GM19438 (cell line): Measurements from ENCODE around the gene ADAMTS13.
"Not testable (repeated sequence)": the region's sequence is repeated elsewhere in the genome, so short reads cannot be mapped to it uniquely, and the experiment has no call there.

Experiments used
- ATAC-seq: cut with Tn5 transposase; IDR thresholded peaks from one replicate; pipeline ENCODE4 v1.9.1; 2021; ENCODE audit warnings: low read depth; ENCODE audit not compliant: unreplicated experiment

ADAMTS13 gene

DNA sequence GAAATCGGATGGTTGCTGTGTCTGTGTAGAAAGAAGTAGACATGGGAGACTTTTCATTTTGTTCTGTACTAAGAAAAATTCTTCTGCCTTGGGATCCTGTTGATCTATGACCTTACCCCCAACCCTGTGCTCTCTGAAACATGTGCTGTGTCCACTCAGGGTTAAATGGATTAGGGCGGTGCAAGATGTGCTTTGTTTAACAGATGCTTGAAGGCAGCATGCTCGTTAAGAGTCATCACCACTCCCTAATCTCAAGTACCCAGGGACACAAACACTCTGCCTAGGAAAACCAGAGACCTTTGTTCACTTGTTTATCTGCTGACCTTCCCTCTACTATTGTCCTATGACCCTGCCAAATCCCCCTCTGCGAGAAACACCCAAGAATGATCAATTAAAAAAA lies 30.7 kb upstream of the ADAMTS13 start:
- not testable (repeated sequence) for ATAC-seq

GRCh38 chr9:133392308-133392707 lies 29.9 kb upstream of the ADAMTS13 start:
- not testable (repeated sequence) for ATAC-seq

DNA sequence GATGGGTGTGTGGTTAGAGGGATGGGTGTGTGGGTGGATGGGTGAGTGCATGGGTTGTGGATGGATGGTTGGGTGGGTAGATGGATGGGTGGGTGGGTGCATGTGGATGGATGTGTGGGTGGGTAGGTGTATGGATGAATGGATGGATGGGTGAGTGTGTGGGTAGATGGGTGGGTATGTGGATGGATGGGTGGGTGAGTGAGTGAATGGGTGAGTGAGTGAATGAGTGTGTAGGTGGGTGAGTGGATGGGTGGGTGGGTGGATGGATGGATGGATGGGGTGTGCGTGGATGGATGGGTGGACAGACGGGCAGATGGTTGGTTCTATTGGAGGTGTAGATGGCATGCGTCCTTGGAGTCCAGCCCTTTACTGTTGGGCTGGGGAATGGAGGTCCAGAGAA lies 28.8 kb upstream of the ADAMTS13 start:
- no peak for ATAC-seq

DNA sequence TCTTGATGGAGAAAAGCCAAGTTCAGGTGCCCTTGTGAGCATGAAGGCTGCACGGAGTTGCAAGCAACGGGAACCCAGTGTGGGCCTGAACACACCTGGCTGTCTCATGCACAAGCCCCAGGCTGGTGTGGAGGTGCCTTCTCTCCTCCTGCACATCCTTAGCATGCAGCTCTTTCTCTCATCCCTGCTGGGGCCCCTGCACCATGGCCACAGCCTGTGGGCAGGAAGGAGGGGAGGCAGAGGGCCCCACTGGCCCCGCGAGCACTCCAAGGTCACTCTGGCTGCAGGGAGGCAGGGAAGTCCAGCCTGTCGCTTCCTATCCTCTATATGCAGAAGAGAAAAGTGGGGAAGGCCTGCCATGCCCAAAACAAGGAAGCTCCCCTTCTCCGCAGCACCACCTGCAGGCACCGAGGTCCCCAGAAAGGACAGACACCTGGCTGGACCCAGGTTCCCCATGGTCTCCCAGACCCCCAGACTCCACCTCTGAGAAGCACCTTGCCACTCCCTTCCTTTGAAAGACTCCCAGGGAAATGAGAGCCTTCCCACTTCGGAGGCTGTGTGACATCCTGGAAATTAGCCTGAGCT lies 27.4 kb upstream of the ADAMTS13 start:
- no peak for ATAC-seq

DNA sequence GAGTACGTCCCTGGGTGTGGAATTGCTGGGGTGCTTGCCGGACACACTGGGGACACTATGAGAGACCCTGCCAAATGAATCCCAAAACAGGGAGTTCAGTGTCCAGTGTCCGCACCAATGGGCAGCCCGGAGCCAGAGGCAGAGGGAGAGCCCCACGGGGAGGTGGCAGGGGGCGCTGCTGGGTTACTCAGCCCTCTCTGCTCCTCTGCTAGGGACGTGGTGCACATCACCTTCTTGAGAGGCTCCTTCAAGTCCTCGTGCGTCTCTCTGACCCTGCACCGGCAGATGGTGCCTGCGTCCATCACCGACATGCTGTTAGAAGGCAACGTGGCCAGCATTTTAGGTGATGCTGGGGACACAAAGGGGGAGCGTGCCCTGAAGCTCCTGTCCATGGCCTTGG lies 25.2 kb upstream of the ADAMTS13 start:
- ATAC-seq = no peak

DNA sequence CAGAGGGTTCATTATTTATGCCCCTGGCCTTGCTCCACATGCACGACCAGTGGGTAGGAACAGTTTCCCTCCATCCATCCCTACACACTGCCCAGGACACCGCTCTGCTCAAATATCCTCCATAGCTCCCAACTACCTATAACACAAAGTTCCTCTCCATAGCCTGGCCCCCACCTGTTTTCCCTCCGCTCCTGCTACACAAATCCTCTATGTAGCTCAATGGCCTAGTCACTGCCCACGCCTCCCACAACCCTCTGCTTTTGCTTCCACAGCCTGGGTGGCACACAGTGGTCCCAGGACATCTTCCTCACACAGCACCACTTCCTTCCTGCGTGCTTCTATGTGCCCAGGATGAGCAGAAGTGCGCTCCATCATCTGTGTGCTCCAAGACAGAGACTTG lies 24.8 kb upstream of the ADAMTS13 start:
- no peak for ATAC-seq

GRCh38 chr9:133397895-133398294 lies 24.3 kb upstream of the ADAMTS13 start:
- no peak for ATAC-seq

- no peak for ATAC-seq
Measured at GRCh38 chr9:133400292-133400691, 21.9 kb upstream of the ADAMTS13 start.

DNA sequence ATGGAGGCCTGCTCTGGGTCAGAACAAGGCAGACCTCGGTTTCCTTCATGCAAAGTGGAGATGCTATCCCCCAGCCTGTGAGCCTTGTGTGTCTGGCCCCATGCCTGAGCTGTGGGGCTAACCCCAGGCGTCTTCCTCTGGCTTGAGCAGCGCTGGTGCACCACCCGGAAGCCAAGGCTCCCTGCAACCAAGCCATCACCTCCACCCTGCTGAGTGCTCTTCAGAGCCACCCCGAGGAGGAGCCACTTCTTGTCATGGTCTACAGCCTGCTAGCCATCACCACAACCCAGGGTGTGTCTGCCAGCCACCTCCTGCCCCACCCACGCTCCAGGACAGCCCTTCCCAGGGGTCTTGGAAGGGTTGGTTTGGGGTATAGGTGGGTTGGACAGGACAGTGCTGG lies 20.6 kb upstream of the ADAMTS13 start:
- no peak for ATAC-seq

DNA sequence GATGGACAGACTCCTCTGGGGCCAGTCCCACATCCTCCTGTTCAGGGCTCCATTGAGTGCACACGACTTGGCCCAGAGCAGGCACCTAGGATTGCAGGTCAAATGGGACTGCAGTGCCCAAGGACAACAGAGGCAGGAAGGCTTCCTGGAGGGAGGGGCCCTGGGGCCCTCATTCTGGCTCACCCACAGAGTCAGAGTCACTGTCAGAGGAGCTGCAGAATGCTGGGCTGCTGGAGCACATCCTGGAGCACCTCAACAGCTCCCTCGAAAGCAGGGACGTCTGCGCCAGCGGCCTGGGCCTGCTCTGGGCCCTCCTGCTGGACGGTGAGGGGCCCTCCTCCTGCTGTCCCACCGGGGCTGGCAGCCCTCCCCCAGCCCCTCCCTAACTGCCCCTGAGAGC lies 19.5 kb upstream of the ADAMTS13 start:
- no peak for ATAC-seq

GRCh38 chr9:133403766-133404453 lies 18.3 kb upstream of the ADAMTS13 start:
- no peak for ATAC-seq

DNA sequence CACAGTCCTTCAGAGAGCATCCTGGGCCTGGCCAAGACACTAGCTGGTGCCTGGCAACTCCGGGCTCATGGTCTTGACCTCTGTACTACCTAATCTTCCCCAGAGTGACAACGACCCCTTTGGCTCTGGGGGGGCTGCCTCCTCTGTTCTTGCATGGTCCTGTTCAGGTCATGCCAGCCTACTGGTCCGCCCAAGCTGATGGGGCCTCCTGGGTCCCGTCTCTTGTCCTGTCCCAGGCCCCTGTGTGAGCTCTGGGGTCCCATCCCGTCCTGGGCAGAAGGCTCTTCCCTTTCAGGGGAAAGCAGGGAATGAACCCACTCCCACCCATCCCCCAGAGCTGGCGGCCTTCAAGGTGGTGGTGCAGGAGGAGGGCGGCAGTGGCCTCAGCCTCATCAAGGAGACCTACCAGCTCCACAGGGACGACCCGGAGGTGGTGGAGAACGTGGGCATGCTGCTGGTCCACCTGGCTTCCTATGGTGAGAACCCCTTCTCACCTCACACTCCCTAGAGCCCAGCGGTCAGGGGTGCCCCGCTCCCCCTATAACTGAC lies 17.6 kb upstream of the ADAMTS13 start:
- no peak for ATAC-seq

- no peak for ATAC-seq
Measured at GRCh38 chr9:133405508-133406438, 16.4 kb upstream of the ADAMTS13 start.

DNA sequence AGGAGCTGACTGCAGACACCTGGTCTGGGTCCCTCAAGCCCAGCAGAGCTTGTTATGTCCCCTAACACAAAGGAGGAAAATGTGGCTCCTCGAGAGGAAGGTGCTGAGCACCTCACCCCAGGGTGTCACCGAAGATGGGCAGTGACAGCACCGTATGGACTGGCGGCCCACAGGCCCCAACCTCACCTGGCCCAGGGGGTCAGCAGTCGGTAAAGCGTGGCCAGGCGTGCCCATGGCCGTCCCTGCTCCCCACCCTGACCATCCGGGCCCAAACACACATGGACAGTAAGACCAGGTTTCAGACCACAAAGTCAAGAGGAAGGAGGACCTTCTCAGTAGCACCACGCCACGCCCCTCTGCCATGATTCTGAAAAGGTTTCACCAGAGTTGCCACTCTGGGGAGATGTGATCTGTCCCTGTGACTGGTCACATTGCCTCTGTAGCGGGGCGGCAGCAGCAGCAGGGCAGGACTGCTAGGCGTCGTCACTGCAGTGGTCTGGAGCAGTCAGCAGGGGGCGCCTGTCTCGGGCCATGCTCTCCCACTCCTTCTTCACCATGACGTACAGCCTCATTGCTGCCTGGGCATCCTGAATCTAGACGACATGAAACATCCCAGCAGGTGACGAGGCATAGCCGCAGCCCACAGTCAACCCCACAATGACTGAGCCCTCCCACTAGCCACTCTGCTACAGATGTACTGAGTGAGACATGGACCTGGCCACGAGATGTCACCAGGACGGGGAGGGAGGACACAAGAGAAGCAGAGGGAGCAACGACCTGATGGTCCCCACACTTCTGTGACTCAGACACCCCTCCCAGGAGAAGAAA lies 15.5 kb upstream of the ADAMTS13 start:
- ATAC-seq = no peak

DNA sequence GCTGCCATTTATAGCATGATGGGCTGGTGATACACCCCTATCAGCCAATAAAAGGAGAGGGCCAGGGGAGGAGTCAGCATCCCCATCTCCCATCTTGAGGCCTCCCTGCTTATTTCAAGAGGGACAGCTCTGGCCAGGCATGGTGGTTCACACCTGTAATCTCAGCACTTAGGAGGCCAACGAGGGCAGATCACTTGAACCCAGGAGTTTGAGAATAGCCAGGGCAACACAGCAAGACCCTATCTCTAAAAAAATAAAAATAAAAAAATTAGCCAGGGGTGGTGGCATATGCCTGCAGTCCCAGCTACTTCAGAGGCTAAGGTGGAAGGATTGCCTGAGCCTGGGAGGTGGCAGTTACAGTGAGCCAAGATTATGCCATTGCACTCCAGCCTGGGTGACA lies 14.1 kb upstream of the ADAMTS13 start:
- ATAC-seq = no peak

GRCh38 chr9:133415170-133415569 lies 7.0 kb upstream of the ADAMTS13 start:
- ATAC-seq = no peak

GRCh38 chr9:133417541-133418461 lies 4.4 kb upstream of the ADAMTS13 start, which contains the start of gene REXO4:
REXO4 (minus strand) TSS chr9:133418010; CDS start chr9:133417844, 166 bp downstream.
- ATAC-seq = peak; percentile 82

- no peak for ATAC-seq
Measured at GRCh38 chr9:133419005-133419404, 3.2 kb upstream of the ADAMTS13 start.

DNA sequence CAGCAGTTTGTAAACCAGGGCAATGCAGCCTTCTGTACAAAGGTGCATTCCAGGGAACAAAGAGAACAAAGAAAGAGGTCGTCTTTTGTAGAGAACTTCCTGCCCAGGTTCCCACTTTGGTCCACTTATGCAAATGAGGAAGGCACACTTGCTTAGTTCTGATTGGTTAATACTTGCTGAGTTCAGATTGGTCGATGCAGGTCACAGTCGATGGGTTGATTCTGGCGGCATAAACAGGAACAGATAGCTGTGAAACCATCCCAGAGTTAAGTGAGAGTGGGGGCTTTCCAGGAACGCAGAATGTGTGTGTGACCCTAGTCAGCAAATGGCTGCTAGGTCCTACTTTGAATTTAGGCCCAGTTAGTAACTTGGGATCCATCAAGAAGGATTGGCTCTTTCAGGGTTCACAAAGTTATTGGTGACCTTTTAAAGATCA lies 1.8 kb upstream of the ADAMTS13 start:
- no peak for ATAC-seq
